Superior temporal gyrus (tissue), 1 donor: ENCODE data around the gene ZFYVE26.
"Not testable (repeated sequence)": the region's sequence is repeated elsewhere in the genome, so short reads cannot be mapped to it uniquely, and the experiment has no call there.

ENCODE experiments used
- DNase-seq: peaks from one replicate; pipeline ENCODE4 v3.0.0-alpha.2; 2016; ENCODE audit errors: extremely low spot score

The ZFYVE26 gene

GRCh38 chr14:67756496-67756895, 59.9 kb downstream of the ZFYVE26 start:
- no peak for DNase-seq

GRCh38 chr14:67749341-67750084, 66.9 kb downstream of the ZFYVE26 start:
- peak; percentile 62 for DNase-seq

GRCh38 chr14:67748312-67748711, 68.1 kb downstream of the ZFYVE26 start:
- DNase-seq: no peak

GRCh38 chr14:67746927-67747326, 69.5 kb downstream of the ZFYVE26 start:
- DNase-seq: no peak

GRCh38 chr14:67744046-67744445, 72.3 kb downstream of the ZFYVE26 start:
- no peak for DNase-seq

- no peak for DNase-seq
Measured at GRCh38 chr14:67738740-67739504, 77.5 kb downstream of the ZFYVE26 start.

GRCh38 chr14:67736771-67737170, 79.6 kb downstream of the ZFYVE26 start:
- no peak for DNase-seq

GRCh38 chr14:67735336-67736147, 80.8 kb downstream of the ZFYVE26 start:
- no peak for DNase-seq

- DNase-seq: no peak
Measured at GRCh38 chr14:67734675-67735074, 81.7 kb downstream of the ZFYVE26 start.

- no peak for DNase-seq
Measured at GRCh38 chr14:67733616-67734015, 82.8 kb downstream of the ZFYVE26 start.

GRCh38 chr14:67729072-67729885, 87.1 kb downstream of the ZFYVE26 start:
- no peak for DNase-seq

GRCh38 chr14:67728258-67728657, 88.1 kb downstream of the ZFYVE26 start:
- no peak for DNase-seq

- no peak for DNase-seq
Measured at GRCh38 chr14:67727361-67727760, 89.0 kb downstream of the ZFYVE26 start.

- DNase-seq: no peak
Measured at GRCh38 chr14:67725171-67725570, 91.2 kb downstream of the ZFYVE26 start.

- DNase-seq: peak; percentile 69
Measured at GRCh38 chr14:67722293-67722692, 94.1 kb downstream of the ZFYVE26 start.

GRCh38 chr14:67721875-67722274, 94.5 kb downstream of the ZFYVE26 start:
- DNase-seq: no peak

GRCh38 chr14:67719866-67720265, 96.5 kb downstream of the ZFYVE26 start:
- DNase-seq: no peak

GRCh38 chr14:67719385-67719784, 97.0 kb downstream of the ZFYVE26 start:
- DNase-seq: not testable (repeated sequence)

- no peak for DNase-seq
Measured at GRCh38 chr14:67718265-67718664, 98.1 kb downstream of the ZFYVE26 start.

- no peak for DNase-seq
Measured at GRCh38 chr14:67717048-67717447, 99.3 kb downstream of the ZFYVE26 start.

GRCh38 chr14:67710209-67710608, 106.2 kb downstream of the ZFYVE26 start:
- DNase-seq: no peak
